CD4-positive, alpha-beta T cell (primary cell): ENCODE data around the gene GCDH. TPM values are rescaled to one million over a fixed set of nuclear protein-coding genes. Genes with fewer than 3 reads are reported as not detected.

Source experiments
- ATAC-seq: fragments of 200-7000 bp; cut with Tn5 transposase; one replicate; pipeline ENCODE4 v1.10.0; 2022; ENCODE audit warnings: mild to moderate bottlenecking; ENCODE audit not compliant: poor library complexity
- CTCF ChIA-PET: fragments of 350-600 bp; sonication (Branson Sonifier 250); formaldehyde crosslinking; loops from one replicate; lab custom pipeline; 2021; ENCODE audit warnings: antibody characterized with exemption, inconsistent platforms; lab: Charles Lee
- POLR2A ChIA-PET: fragments of 350-600 bp; sonication (Branson Sonifier 250); formaldehyde crosslinking; loops from one replicate; lab custom pipeline; 2021; ENCODE audit warnings: antibody characterized with exemption, inconsistent platforms; lab: Charles Lee
- DNase-seq, 14 experiments: peaks; one replicate each; pipeline ENCODE4 v3.0.0-alpha.2; 2013 to 2020; ENCODE audit warnings: mixed read lengths in 2 of 14
- H3K27ac ChIP-seq, 2 donors: one replicate each; pipeline versions ENCODE4 v1.5.1 to v1.7.0; 2013; ENCODE audit warnings: low read length in 2 of 2, low read depth in 1 of 2, mild to moderate bottlenecking in 1 of 2
- H3K27me3 ChIP-seq, 2 experiments: 1 replicate in 1 of 2; 2 replicates in 1 of 2; pipeline versions ENCODE4 v1.6.1 to v1.7.0; 2013; ENCODE audit warnings: low read length in 2 of 2, control low read depth in 1 of 2, mild to moderate bottlenecking in 1 of 2, moderate library complexity in 1 of 2; ENCODE audit not compliant: insufficient read depth in 2 of 2, control insufficient read depth in 1 of 2
- H3K36me3 ChIP-seq: one replicate; pipeline ENCODE4 v1.6.1; 2013; ENCODE audit warnings: low read length, control low read depth; ENCODE audit not compliant: insufficient read depth
- H3K4me1 ChIP-seq: one replicate; pipeline ENCODE4 v1.6.1; 2013; ENCODE audit warnings: low read length, control low read depth; ENCODE audit not compliant: insufficient read depth
- H3K4me3 ChIP-seq: one replicate; pipeline ENCODE4 v1.5.1; 2013; ENCODE audit warnings: mild to moderate bottlenecking, low read length, moderate library complexity
- H3K9me3 ChIP-seq, 2 experiments: 1 replicate in 1 of 2; 2 replicates in 1 of 2; pipeline versions ENCODE4 v1.6.1 to v1.7.0; 2013; ENCODE audit warnings: low read length in 2 of 2, mild to moderate bottlenecking in 2 of 2, control low read depth in 1 of 2, moderate library complexity in 1 of 2; ENCODE audit not compliant: control insufficient read depth in 1 of 2, insufficient read depth in 1 of 2
- H3K27ac Mint-ChIP-seq: one replicate; pipeline ENCODE4 v1.8.0; 2020; ENCODE audit warnings: mixed read lengths
- H3K27me3 Mint-ChIP-seq: one replicate; pipeline ENCODE4 v1.8.0; 2021; ENCODE audit warnings: mixed read lengths
- H3K36me3 Mint-ChIP-seq: one replicate; pipeline ENCODE4 v1.8.0; 2021; ENCODE audit warnings: low read depth, mixed read lengths
- H3K4me1 Mint-ChIP-seq: one replicate; pipeline ENCODE4 v1.8.0; 2021; ENCODE audit warnings: low read depth, mixed read lengths
- H3K4me3 Mint-ChIP-seq: one replicate; pipeline ENCODE4 v1.8.0; 2020; ENCODE audit warnings: mild to moderate bottlenecking, mixed read lengths
- H3K9me3 Mint-ChIP-seq: one replicate; pipeline ENCODE4 v1.8.0; 2020; ENCODE audit warnings: mixed read lengths
- intact Hi-C, 2 experiments: fragments of 100-400 bp; cut with DNase I in 1 of 2; cut with micrococcal nuclease in 1 of 2; formaldehyde crosslinking; loops; one replicate each; pipeline versions ENCODE4 v1.15.1 to v1.9.0; 2023 to 2025; cut with DNase I, micrococcal nuclease
- total RNA-seq, 174 experiments: library from RNA in 2 of 174; stranded (reverse) in 2 of 174; gene quantifications; one replicate each; pipeline ENCODE4 v1.2.3 and lab custom pipeline; 2021 to 2026
- TF ChIP-seq, protein P1 (sequence below): fragments of 200-600 bp; IDR thresholded peaks from one replicate; pipeline ENCODE4 v1.8.0; 2022; ENCODE audit warnings: antibody characterized with exemption, mild to moderate bottlenecking

Gene GCDH
- total RNA-seq, 2 experiments from 2014 or later = 39.2 to 42.1 TPM

GRCh38 chr19:12935071-12935470 lies 44.1 kb downstream of the GCDH start:
- peaks cover 56% of the 10 kb centered on the region for H3K4me1 Mint-ChIP-seq
- H3K27ac ChIP-seq = no peak overlapping the region
- TF ChIP-seq, protein P1, sequence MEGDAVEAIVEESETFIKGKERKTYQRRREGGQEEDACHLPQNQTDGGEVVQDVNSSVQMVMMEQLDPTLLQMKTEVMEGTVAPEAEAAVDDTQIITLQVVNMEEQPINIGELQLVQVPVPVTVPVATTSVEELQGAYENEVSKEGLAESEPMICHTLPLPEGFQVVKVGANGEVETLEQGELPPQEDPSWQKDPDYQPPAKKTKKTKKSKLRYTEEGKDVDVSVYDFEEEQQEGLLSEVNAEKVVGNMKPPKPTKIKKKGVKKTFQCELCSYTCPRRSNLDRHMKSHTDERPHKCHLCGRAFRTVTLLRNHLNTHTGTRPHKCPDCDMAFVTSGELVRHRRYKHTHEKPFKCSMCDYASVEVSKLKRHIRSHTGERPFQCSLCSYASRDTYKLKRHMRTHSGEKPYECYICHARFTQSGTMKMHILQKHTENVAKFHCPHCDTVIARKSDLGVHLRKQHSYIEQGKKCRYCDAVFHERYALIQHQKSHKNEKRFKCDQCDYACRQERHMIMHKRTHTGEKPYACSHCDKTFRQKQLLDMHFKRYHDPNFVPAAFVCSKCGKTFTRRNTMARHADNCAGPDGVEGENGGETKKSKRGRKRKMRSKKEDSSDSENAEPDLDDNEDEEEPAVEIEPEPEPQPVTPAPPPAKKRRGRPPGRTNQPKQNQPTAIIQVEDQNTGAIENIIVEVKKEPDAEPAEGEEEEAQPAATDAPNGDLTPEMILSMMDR = no peak
- intact Hi-C loops = loop anchor here (10.0 kb wide), 3 partner anchors 130 to 200 kb away; partner anchors contain the start of genes GET3 (in 1 of the 2), PRDX2 (in 1 of the 2), RNASEH2A (in 1 of the 2) and THSD8 (in 1 of the 2)
- no peaks in the 10 kb centered on the region for H3K9me3 Mint-ChIP-seq
- H3K27me3 Mint-ChIP-seq = no peaks in the 10 kb centered on the region
- H3K4me3 Mint-ChIP-seq = no peak overlapping the region
- ATAC-seq (no peak), DNase-seq (no peak)
- POLR2A ChIA-PET = interaction anchor here (3.2 kb wide), 1 partner anchor 50 kb away, joined by 9 read pairs; no protein-coding TSS in a partner anchor
- no peaks in the 10 kb centered on the region for H3K27me3 ChIP-seq
- peaks cover 22% of the 10 kb centered on the region for H3K36me3 ChIP-seq
- peaks cover 0 to under 1% of the 10 kb centered on the region in 2 experiments for H3K9me3 ChIP-seq
- CTCF ChIA-PET = interaction anchor here (0.6 kb wide), 1 partner anchor 175 kb away, joined by 3 read pairs; no protein-coding TSS in a partner anchor
- H3K36me3 Mint-ChIP-seq = peaks cover 54% of the 10 kb centered on the region
- no peak overlapping the region for H3K27ac Mint-ChIP-seq
- no peak overlapping the region for H3K4me3 ChIP-seq
- peaks cover 59% of the 10 kb centered on the region for H3K4me1 ChIP-seq

DNA sequence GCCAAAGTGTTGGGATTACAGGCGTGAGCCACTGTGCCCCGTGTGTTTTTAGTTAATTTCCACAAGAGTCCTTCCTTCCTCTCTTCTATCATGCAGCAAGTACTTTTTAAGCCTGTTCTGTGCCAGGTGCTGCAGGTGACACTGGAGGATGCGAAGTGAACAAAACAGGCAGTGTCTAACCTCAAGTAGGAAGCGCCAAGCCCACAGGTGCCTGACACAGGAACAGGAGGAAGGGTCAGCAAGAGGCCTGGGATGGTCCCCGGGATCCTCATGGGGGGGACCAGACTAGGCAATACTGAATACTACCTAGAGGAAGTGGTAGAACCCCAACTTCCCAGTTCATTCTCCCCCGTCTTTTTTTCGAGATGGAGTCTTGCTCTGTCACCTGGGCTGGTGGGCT lies 45.6 kb downstream of the GCDH start:
- ATAC-seq (no peak), DNase-seq (no peak)
- H3K36me3 Mint-ChIP-seq = peaks cover 56% of the 10 kb centered on the region
- Histone ChIP-seq H3K27ac (no peak overlapping the region), H3K27me3 (no peaks in the 10 kb centered on the region), H3K4me3 (no peak overlapping the region), H3K9me3 (peaks cover 0 to 7% of the 10 kb centered on the region in 2 experiments), H3K36me3 (peaks cover 25% of the 10 kb centered on the region), H3K4me1 (peaks cover 72% of the 10 kb centered on the region)
- ChIA-PET CTCF (interaction anchor here (3.3 kb wide), 1 partner anchor 28 kb away, joined by 25 read pairs; no protein-coding TSS in a partner anchor), POLR2A (interaction anchor here (2.6 to 3.3 kb wide), 2 partner anchors 22 to 46 kb away, joined by 23 to 24 read pairs; partner anchors contain the start of gene GCDH)
- H3K27ac Mint-ChIP-seq = peak overlapping the region; percentile 23
- TF ChIP-seq, protein P1 = no peak
- H3K27me3 Mint-ChIP-seq = no peaks in the 10 kb centered on the region
- H3K9me3 Mint-ChIP-seq = no peaks in the 10 kb centered on the region
- H3K4me1 Mint-ChIP-seq = peaks cover 66% of the 10 kb centered on the region
- peak overlapping the region; percentile 67 for H3K4me3 Mint-ChIP-seq
- intact Hi-C loops = loop anchor here (10.0 kb wide), 3 partner anchors 132 to 202 kb away; partner anchors contain the start of genes GET3 (in 1 of the 2), PRDX2 (in 1 of the 2), RNASEH2A (in 1 of the 2) and THSD8 (in 1 of the 2)

DNA sequence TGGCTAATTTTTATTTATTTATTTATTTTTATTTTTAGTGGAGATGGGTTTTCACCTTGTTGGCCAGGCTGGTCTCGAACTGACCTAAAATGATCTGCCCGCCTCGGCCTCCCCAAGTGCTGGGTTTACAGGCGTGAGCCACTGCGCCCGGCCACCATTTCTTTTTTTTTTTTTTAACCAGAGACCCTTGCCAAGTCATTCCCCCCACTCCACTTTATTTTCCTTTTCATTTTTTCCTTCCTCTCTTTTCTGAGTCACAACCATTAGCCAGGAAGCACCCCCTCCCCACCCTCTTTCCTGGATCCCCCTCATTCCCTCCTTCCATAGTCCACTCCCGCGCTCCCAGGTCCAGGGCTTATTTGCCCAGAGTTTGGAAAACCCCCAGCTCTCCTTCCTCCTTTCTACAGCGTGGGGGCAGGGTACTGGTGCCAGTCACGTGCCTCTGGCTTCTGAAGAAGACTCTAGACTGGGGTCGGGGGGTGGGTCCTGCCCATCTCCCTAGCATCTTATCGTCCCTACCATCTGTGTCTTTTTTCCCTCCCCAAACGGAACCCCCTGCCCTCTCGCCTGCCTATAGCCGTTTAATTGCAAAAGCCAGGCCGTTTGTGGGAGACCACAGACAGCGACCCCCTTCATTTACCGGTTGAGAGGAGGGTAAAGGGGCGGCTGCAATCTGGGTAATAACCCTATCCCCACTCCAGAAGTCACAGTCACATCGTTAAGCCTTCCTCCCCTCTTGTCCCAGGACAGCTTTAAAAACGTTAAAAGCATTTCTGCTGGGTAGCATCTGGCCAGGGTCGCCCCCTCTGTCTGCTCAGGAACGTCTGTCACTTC lies 46.4 kb downstream of the GCDH start:
- H3K4me1 Mint-ChIP-seq = peaks cover 63% of the 10 kb centered on the region
- H3K9me3 Mint-ChIP-seq = no peaks in the 10 kb centered on the region

More for the DNA sequence above, 46.4 kb downstream of the GCDH start:
- TF ChIP-seq, protein P1 = no peak
- Histone ChIP-seq H3K27ac (peak overlapping the region in 1 of 2 donors; percentile 16), H3K27me3 (no peaks in the 10 kb centered on the region), H3K4me1 (peaks cover 71% of the 10 kb centered on the region), H3K4me3 (peak overlapping the region; percentile 94), H3K36me3 (peaks cover 31% of the 10 kb centered on the region), H3K9me3 (peaks cover 0 to 7% of the 10 kb centered on the region in 2 experiments)
- intact Hi-C loops = loop anchor here (10.0 kb wide), 3 partner anchors 133 to 203 kb away; partner anchors contain the start of genes GET3 (in 1 of the 2), PRDX2 (in 1 of the 2), RNASEH2A (in 1 of the 2) and THSD8 (in 1 of the 2)
- no peak for ATAC-seq
- ChIA-PET POLR2A (interaction anchor here (1.0 to 3.3 kb wide), 10 partner anchors 9 to 146 kb away, joined by 3 to 24 read pairs (median 8); partner anchors contain the start of genes GADD45GIP1, GCDH and SYCE2), CTCF (interaction anchor here (1.4 to 3.3 kb wide), 3 partner anchors 28 to 156 kb away, joined by 4 to 25 read pairs (median 9); no protein-coding TSS in a partner anchor)
- no peaks in the 10 kb centered on the region for H3K27me3 Mint-ChIP-seq
- peak overlapping the region; percentile 93 for H3K27ac Mint-ChIP-seq
- DNase-seq = peak in 2 of 14 experiments; percentile 54 to 57
- H3K4me3 Mint-ChIP-seq = peak overlapping the region; percentile 94
- H3K36me3 Mint-ChIP-seq = peaks cover 60% of the 10 kb centered on the region
